ENCODE measurements around the gene EIF4G3.

DNA sequence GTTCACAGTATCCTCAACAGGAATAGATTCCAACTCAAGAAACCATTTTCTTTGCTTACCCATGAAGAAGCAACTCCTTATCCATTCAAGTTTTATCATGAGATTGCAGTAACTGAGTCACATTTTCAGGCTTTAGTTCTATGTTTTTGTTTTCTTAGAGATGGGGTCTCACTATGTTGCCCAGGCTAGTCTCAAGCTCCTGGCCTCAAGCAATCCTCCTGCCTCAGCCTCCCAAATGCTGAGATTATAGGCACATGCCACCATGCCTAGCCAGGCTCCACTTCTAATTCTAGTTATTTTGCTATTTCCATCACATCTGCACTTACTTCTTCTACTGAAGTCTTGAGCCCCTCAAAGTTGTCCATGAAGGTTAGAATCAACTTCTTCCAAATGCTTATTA is 246.3 kb downstream of the EIF4G3 start:
- TF ChIP-seq CTCF (IDR thresholded peaks at IDR 0.05 in 4 of 5, conservative IDR thresholded peaks at IDR 0.05 in 1 of 5): no peak
- TF ChIP-seq POLR2A (IDR thresholded peaks at IDR 0.05): no peak

Measured in gastrocnemius medialis (tissue), 4 donors.